Mesendoderm (in vitro differentiated cells): ENCODE results near the gene NBR1.
A peak's percentile ranks its signal among the peaks of the same experiment; 100 is the strongest.

Source experiments
- DNase-seq: peaks from one replicate; pipeline ENCODE4 v3.0.0; 2013
- H2AK5ac ChIP-seq: 2 replicates; pipeline ENCODE4 v1.6.1; 2013; ENCODE audit warnings: low read length, inconsistent platforms
- H2BK120ac ChIP-seq: 2 replicates; pipeline ENCODE4 v1.6.1; 2013; ENCODE audit warnings: low read depth, mild to moderate bottlenecking, low read length, moderate library complexity, mixed read lengths
- H2BK15ac ChIP-seq: replicated peaks from 2 replicates; pipeline ENCODE4 v1.6.1; 2013; ENCODE audit warnings: low read depth, mild to moderate bottlenecking, moderate library complexity
- H2BK5ac ChIP-seq: 2 replicates; pipeline ENCODE4 v1.6.1; 2013; ENCODE audit warnings: low read length, inconsistent platforms
- H3K18ac ChIP-seq: 2 replicates; pipeline ENCODE4 v1.6.1; 2013; ENCODE audit warnings: mild to moderate bottlenecking, low read length, mixed read lengths
- H3K23ac ChIP-seq: one replicate; pipeline ENCODE4 v1.6.1; 2013; ENCODE audit warnings: low read length
- H3K27ac ChIP-seq: 2 replicates; pipeline ENCODE4 v1.5.1; 2013; ENCODE audit warnings: low read depth, mild to moderate bottlenecking, inconsistent platforms, low read length, moderate library complexity
- H3K27me3 ChIP-seq: 2 replicates; pipeline ENCODE4 v1.6.1; 2013; ENCODE audit warnings: low read length, control low read depth, mild to moderate bottlenecking, inconsistent platforms; ENCODE audit not compliant: insufficient read depth, poor library complexity
- H3K36me3 ChIP-seq: 2 replicates; pipeline ENCODE4 v1.6.1; 2013; ENCODE audit warnings: low read length, inconsistent platforms; ENCODE audit not compliant: control insufficient read depth, insufficient read depth
- H3K4ac ChIP-seq: one replicate; pipeline ENCODE4 v1.6.1; 2013; ENCODE audit warnings: low read depth, mild to moderate bottlenecking, low read length, moderate library complexity
- H3K4me1 ChIP-seq: 2 replicates; pipeline ENCODE4 v1.6.1; 2013; ENCODE audit warnings: low read depth, low read length, inconsistent platforms; ENCODE audit not compliant: control insufficient read depth
- H3K4me2 ChIP-seq: 2 replicates; pipeline ENCODE4 v1.6.1; 2013; ENCODE audit warnings: low read length
- H3K4me3 ChIP-seq: 2 replicates; pipeline ENCODE4 v1.5.1; 2013; ENCODE audit warnings: mild to moderate bottlenecking, low read length
- H3K56ac ChIP-seq: one replicate; pipeline ENCODE4 v1.6.1; 2013; ENCODE audit warnings: low read length
- H3K79me1 ChIP-seq: 2 replicates; pipeline ENCODE4 v1.6.1; 2013; ENCODE audit warnings: low read length, inconsistent platforms
- H3K79me2 ChIP-seq: 2 replicates; pipeline ENCODE4 v1.6.1; 2013; ENCODE audit warnings: mild to moderate bottlenecking, low read length; ENCODE audit not compliant: control insufficient read depth, insufficient read depth
- H3K9ac ChIP-seq: 2 replicates; pipeline ENCODE4 v1.6.1; 2013; ENCODE audit warnings: low read length, inconsistent platforms
- H4K5ac ChIP-seq: one replicate; pipeline ENCODE4 v1.6.1; 2013; ENCODE audit warnings: low read length
- H4K8ac ChIP-seq: one replicate; pipeline ENCODE4 v1.6.1; 2013; ENCODE audit warnings: low read depth, mild to moderate bottlenecking, control low read depth, low read length, moderate library complexity
- WGBS: extraction: QIAGEN DNeasy Blood & Tissue Kit; methylation state at CpG from one replicate; pipeline ENCODE4 v1.1.7; 2013; ENCODE audit warnings: low lambda C conversion rate, missing lambda C conversion rate; ENCODE audit not compliant: insufficient coverage; ENCODE audit errors: extremely low coverage; 5-methylcytosine and 5-hydroxymethylcytosine counted together

NBR1 gene

DNA sequence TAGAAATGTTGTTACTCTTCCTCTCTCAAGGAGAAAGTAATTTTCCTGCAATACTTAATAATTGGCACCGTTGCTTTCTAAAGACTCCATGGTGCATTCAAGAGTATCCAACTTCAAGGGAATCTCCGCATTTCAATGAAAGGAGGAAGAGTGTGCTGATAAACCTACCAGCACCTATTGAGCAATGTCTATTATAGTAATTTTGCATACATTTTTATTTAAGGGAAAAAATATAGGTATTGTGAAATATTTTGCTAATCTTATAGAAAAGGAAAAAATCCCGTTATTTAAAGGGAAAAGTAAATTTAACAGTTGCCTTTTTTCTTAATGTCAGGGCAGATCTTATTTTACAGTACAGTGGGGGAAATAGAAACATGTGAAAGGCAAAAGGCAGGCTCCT, 39.6 kb downstream of the NBR1 start:
- H4K5ac ChIP-seq, result peak overlapping the region; percentile 77
- H3K36me3 ChIP-seq, result no peaks in the 10 kb centered on the region
- H3K27ac ChIP-seq, result no peak overlapping the region

DNA sequence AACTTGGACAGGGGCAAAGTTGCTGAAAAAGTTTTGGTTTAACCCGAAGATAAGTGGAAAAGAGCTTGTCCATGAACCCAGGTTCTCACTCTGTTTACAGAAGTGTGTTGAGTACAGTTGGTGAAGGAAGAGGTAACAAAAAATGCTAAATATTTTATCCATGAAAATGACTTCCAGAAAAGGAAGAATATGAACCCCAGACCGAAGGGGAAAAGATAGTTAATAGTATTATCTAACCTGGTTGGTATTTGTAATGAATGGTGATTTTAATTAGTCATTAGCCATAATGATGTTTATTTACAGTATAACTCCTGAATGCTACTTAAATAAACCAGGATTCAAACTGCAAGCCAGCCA, 40.1 kb downstream of the NBR1 start:
- H3K79me1 ChIP-seq, result no peaks in the 10 kb centered on the region
- no peak overlapping the region for H2BK5ac ChIP-seq
- no peak overlapping the region for H3K4ac ChIP-seq
- H3K79me2 ChIP-seq, result no peaks in the 10 kb centered on the region
- H4K5ac ChIP-seq, result peak overlapping the region; percentile 77
- H3K4me2 ChIP-seq, result peak overlapping the region; percentile 79
- H3K4me1 ChIP-seq, result no peaks in the 10 kb centered on the region
- H2BK15ac ChIP-seq, result no peak overlapping the region
- peak overlapping the region; percentile 81 for H4K8ac ChIP-seq
- WGBS, result no CpG with 5 or more reads among the region's 2 CpGs
- H3K18ac ChIP-seq, result no peak overlapping the region
- H3K36me3 ChIP-seq, result no peaks in the 10 kb centered on the region
- no peak overlapping the region for H3K23ac ChIP-seq
- H3K9ac ChIP-seq, result peak overlapping the region; percentile 64
- H2AK5ac ChIP-seq, result no peak overlapping the region
- H3K27ac ChIP-seq, result no peak overlapping the region
- no peaks in the 10 kb centered on the region for H3K27me3 ChIP-seq
- no peak for DNase-seq
- peak overlapping the region; percentile 82 for H3K56ac ChIP-seq
- no peak overlapping the region for H2BK120ac ChIP-seq
- no peak overlapping the region for H3K4me3 ChIP-seq

More for the DNA sequence above, 39.6 kb downstream of the NBR1 start:
- Histone ChIP-seq H3K4me1 (no peaks in the 10 kb centered on the region), H3K4ac (no peak overlapping the region), H2BK15ac (no peak overlapping the region), H3K18ac (no peak overlapping the region), H3K79me1 (no peaks in the 10 kb centered on the region), H2BK5ac (no peak overlapping the region), H3K4me3 (no peak overlapping the region), H3K27me3 (no peaks in the 10 kb centered on the region), H3K79me2 (no peaks in the 10 kb centered on the region), H4K8ac (no peak overlapping the region), H3K9ac (peak overlapping the region; percentile 22), H3K4me2 (no peak overlapping the region), H2AK5ac (no peak overlapping the region), H3K56ac (no peak overlapping the region), H3K23ac (no peak overlapping the region), H2BK120ac (no peak overlapping the region)
- 100% methylated on average over 1 of the region's 3 CpGs for WGBS
- no peak for DNase-seq

DNA sequence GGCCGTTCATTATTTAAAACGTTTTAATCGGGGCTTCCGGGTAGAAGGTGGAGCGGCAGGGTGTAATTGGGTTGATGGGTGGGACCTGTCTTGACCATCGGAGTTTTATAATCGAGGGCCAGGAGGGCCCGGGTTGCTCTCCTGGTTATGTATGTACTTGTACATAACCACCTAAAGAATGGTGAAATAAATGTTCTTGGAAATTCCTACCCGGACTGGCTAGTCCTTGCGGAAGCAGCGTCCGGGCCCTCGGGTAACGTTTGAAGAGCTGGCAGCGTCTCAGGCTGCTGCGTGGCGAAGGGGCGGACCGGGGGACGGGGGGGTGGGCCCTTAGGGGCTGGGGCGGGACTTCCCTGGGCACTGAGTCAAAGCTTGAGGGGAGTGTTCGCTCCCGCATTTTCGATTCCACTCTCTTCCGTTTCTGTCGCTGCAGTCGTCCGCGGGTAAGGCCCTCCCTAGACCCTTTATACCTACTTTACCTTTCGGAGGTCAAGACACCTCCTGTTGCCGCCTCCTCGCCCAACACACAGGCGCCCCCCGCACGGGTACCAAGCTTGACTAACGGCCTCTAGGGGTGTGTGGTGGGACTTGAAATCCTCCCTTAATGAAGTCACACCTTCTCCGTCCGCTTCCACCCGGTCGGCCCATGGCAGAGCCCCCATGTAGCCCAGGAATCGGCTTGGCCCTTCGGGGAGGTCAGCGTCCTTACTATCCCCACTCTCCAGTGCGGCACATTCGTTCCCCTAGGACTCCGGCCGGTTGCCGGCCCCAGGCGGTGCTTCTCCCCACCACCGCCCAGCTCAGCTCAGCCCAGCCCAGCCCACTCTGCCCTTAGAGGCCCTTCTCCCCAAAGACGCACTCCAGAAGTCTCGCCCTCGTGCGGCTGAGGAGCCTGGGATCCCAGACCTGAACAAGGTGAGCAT, 40.7 kb downstream of the NBR1 start, which contains the start of gene TMEM106A:
Gene TMEM106A (plus strand): TSS at position 396 of the 923 bp plus-strand sequence. CDS start 1,167 bp downstream, outside the sequence.
- Histone ChIP-seq H3K36me3 (no peaks in the 10 kb centered on the region), H4K8ac (peak within 1 kb of the TSS; percentile 81), H3K27me3 (no peaks in the 10 kb centered on the region), H3K79me1 (no peaks in the 10 kb centered on the region), H3K18ac (peak within 1 kb of the TSS; percentile 81), H2BK15ac (no peak within 1 kb of the TSS), H3K4me1 (no peaks in the 10 kb centered on the region), H3K4me2 (peak within 1 kb of the TSS; percentile 79), H3K27ac (peak within 1 kb of the TSS; percentile 17), H2BK120ac (no peak within 1 kb of the TSS), H2AK5ac (no peak within 1 kb of the TSS), H2BK5ac (no peak within 1 kb of the TSS), H4K5ac (peak within 1 kb of the TSS; percentile 77), H3K4ac (peak within 1 kb of the TSS; percentile 72), H3K23ac (no peak within 1 kb of the TSS), H3K56ac (peak within 1 kb of the TSS; percentile 86), H3K9ac (peak within 1 kb of the TSS; percentile 75), H3K4me3 (peak within 1 kb of the TSS; percentile 55), H3K79me2 (no peaks in the 10 kb centered on the region)
- peak; percentile 87 for DNase-seq
- no CpG with 5 or more reads among the region's 54 CpGs for WGBS

DNA sequence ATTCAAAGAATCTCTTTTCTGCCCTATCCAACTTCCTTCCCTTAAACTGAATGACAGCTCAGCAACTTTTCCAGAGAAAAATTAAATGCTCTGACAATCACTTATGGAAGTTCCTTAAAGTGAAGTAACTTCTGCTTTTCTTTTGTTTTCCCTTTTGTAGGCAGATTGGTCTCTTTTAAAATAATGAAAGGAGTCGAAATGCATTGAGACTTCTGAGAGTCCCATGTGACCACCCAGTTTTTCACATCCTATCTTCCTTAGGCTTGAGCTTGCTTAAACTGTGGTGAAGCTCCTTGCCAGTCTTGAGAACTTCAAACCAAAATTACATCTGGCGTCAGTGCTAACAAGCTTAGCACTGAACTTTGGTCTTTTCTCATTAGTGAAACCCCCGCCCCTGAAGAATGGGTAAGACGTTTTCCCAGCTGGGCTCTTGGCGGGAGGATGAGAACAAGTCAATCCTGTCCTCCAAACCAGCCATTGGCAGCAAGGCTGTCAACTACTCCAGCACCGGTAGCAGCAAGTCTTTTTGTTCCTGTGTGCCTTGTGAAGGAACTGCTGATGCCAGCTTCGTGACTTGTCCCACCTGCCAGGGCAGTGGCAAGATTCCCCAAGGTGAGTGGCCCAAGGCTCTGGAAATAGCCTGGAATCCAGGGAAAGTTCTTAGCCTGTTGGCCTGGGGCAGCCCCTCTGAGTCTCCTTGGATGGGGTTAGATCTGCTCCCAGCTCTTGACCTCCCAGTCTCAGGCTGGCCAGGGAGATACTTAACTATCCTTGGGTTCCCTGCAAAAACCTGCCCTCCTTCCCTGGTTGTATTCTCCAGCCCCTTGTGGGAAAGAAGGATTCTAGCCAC, 41.9 kb downstream of the NBR1 start:
- Histone ChIP-seq H3K27ac (no peak overlapping the region), H3K4me2 (peak overlapping the region; percentile 59), H3K79me1 (no peaks in the 10 kb centered on the region), H3K23ac (no peak overlapping the region), H4K8ac (no peak overlapping the region), H3K4me3 (no peak overlapping the region), H3K56ac (peak overlapping the region; percentile 86), H3K79me2 (no peaks in the 10 kb centered on the region), H3K4me1 (no peaks in the 10 kb centered on the region), H2BK15ac (no peak overlapping the region), H2AK5ac (no peak overlapping the region), H3K18ac (no peak overlapping the region), H4K5ac (no peak overlapping the region), H2BK120ac (no peak overlapping the region), H3K9ac (peak overlapping the region; percentile 75), H2BK5ac (no peak overlapping the region), H3K36me3 (no peaks in the 10 kb centered on the region), H3K27me3 (no peaks in the 10 kb centered on the region), H3K4ac (no peak overlapping the region)
- DNase-seq, result no peak
- WGBS, result no CpG with 5 or more reads among the region's 7 CpGs

DNA sequence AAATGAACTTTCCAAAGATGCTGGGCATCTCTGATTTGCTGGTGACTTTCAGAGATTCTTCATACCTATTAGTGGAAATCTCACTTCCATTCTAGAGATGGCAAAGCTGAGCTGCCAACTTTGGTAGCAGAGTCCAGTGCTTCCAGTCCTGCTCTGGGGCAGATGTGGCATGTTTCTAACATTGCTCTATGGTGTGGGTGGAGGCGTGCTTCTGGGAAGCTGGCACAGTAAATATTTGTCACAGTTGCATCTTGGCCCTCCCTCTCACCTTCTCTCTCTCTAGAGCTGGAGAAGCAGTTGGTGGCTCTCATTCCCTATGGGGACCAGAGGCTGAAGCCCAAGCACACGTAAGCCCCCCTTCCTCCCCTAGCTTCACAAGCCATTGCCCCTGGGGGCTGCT, 42.5 kb downstream of the NBR1 start:
- no peak overlapping the region for H3K9ac ChIP-seq
- H2BK15ac ChIP-seq, result no peak overlapping the region
- no peak overlapping the region for H2AK5ac ChIP-seq
- H3K79me1 ChIP-seq, result no peaks in the 10 kb centered on the region
- H4K8ac ChIP-seq, result no peak overlapping the region
- H3K23ac ChIP-seq, result no peak overlapping the region
- no CpG with 5 or more reads among the region's 2 CpGs for WGBS
- no peak overlapping the region for H3K27ac ChIP-seq
- no peaks in the 10 kb centered on the region for H3K27me3 ChIP-seq
- no peak overlapping the region for H4K5ac ChIP-seq
- H3K79me2 ChIP-seq, result no peaks in the 10 kb centered on the region
- H2BK120ac ChIP-seq, result no peak overlapping the region
- no peak for DNase-seq
- H3K4me2 ChIP-seq, result no peak overlapping the region
- no peak overlapping the region for H3K4me3 ChIP-seq
- H3K18ac ChIP-seq, result no peak overlapping the region
- no peaks in the 10 kb centered on the region for H3K36me3 ChIP-seq
- H3K4me1 ChIP-seq, result no peaks in the 10 kb centered on the region
- H3K4ac ChIP-seq, result no peak overlapping the region
- no peak overlapping the region for H3K56ac ChIP-seq
- H2BK5ac ChIP-seq, result no peak overlapping the region
